IPS-11a (cell line): Measurements from ENCODE around the gene SPTB.

Source experiments
- H3K4me3 ChIP-seq: one replicate; pipeline ENCODE4 v1.5.1; 2013; ENCODE audit warnings: low read depth, low read length, control low read depth

SPTB gene

DNA sequence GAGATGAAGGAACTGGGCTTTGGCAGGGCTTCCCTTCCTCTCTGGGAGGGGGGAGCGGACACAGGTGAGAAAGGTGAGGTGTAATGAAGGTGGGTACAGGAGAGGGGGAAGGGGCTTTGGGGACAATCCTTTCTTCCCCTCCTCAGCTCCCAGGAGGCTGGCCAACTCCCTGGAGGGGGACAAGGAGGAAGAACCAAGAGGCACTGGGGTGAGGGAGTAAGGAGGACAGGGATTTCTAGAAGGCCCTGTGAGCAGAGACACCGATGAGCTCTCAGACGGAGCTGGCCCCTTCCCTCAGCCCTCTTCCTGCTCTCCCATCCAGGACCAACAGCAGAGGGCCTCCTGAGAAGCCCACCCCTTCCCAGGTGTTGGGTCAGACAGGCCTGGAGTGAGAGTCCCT is 122.1 kb downstream of the SPTB start:
- H3K4me3 ChIP-seq, result no peak overlapping the region

DNA sequence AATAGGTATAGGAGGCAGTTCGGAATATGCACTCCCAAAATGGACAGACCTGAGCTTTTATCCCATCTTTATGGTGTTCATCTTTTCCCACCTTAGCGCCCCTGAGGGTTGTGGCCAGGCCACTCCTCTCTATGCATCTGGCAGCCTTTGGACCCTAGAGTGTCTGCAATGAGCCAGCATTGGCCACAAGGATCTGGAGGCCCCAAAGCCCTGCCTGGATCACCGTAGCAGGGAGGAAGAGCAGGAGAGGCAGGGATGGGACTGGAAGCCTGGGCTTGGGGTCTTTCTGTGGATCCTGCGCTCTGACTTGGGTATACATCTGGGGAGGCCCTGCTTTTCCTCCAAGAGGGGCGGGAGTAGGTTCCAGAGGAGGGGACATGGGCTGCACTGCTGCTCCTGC is 123.0 kb downstream of the SPTB start:
- no peak overlapping the region for H3K4me3 ChIP-seq

GRCh38 chr14:64755781-64756221 is 123.9 kb downstream of the SPTB start:
- H3K4me3 ChIP-seq, result no peak overlapping the region

DNA sequence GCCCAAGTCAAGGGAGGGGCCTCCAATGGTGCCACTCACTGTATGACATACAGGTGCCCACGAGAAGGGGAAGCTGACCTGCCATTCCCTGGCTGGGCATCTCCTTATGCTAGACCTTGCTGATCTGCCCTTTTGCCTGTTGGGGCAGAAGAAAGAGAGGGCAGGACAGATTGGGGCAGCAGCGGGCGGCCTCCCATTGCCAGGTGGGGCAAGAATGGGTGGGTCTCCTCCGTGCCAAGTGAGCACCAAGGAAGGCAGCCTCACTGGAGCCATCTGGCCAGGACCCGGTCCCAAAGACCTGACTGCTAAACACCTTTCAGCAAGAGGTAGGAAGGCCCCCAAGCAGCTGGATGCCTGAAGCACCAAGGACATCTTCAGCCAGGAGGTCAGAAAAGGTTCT is 125.0 kb downstream of the SPTB start:
- H3K4me3 ChIP-seq, result no peak overlapping the region

GRCh38 chr14:64753999-64754398 is 125.7 kb downstream of the SPTB start:
- no peak overlapping the region for H3K4me3 ChIP-seq

- no peak overlapping the region for H3K4me3 ChIP-seq
Observed at GRCh38 chr14:64753374-64753773, 126.3 kb downstream of the SPTB start.

DNA sequence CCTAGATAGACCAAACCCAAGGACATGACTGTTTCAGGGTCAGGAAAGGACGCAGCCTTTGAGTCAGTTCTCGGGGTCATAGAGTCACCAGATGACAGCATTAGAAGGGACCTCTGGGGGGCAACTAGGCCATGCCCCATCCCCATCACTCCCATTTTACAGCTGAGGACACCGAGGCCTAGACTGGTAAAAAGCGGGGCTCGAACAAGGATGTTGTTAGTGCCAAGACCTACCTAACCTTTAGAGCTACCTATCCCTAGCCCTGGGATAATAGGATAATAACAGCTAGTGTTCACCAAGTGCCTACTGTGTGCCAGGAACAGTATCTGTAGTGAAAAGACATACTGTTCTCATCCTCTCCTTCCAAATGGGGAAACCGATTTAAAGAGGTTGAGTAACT is 126.8 kb downstream of the SPTB start:
- H3K4me3 ChIP-seq, result no peak overlapping the region

GRCh38 chr14:64748995-64749714 is 130.6 kb downstream of the SPTB start:
- no peak overlapping the region for H3K4me3 ChIP-seq

DNA sequence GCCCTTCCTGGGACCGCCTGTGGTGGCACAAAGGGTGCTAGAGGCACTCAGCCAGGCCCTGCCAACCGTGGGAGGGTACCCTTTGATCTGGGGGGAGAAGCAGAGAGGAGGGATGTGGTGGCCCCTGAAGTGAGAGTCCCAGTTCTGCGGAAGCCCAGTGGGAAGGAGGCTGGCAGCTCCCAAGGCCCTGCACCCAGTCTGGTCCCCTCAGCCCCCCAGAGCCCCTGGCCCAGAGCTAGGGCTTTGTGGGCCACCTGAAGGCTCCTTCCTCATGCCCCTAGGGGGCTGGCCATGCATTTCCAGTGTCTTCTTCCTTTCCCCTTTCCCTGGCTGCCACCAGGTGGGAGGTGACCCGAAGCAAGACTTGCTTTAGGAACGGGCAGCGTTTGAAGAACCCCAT is 131.2 kb downstream of the SPTB start:
- no peak overlapping the region for H3K4me3 ChIP-seq

DNA sequence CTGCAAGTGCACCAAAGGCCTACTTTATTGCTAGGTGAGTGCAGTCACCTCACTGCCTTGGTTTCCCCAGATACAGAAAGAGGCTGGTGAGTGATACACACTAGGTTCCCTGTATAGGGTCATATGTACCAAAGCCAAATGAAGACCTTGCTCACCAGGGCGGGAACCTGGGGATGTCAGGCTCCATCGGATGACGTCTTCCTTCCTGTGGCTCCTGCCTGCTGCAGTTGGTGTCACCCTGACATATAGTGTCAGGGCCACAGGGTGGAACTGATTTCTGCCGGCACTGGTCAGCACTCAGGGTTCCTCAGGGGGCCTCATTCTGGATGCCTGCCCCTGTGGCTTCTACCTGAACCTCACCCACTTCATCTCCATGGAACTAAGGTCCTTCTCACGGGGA is 132.4 kb downstream of the SPTB start:
- no peak overlapping the region for H3K4me3 ChIP-seq

- no peak overlapping the region for H3K4me3 ChIP-seq
Observed at GRCh38 chr14:64746298-64747250, 133.1 kb downstream of the SPTB start.

GRCh38 chr14:64745511-64746091 is 134.1 kb downstream of the SPTB start:
- no peak overlapping the region for H3K4me3 ChIP-seq

DNA sequence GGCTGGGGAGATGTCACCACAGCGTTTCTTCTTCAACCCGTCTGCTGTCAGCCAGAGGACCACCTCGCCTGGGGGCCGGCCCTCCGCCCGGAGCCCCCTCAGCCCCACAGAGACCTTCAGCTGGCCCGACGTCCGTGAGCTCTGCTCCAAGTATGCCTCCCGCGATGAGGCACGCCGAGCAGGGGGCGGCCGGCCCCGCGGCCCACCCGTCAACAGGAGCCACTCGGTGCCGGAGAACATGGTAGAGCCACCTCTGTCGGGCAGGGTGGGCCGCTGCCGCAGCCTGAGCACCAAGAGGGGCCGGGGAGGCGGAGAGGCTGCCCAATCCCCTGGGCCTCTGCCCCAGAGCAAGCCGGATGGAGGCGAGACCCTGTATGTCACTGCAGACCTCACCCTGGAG is 136.6 kb downstream of the SPTB start:
- no peak overlapping the region for H3K4me3 ChIP-seq

DNA sequence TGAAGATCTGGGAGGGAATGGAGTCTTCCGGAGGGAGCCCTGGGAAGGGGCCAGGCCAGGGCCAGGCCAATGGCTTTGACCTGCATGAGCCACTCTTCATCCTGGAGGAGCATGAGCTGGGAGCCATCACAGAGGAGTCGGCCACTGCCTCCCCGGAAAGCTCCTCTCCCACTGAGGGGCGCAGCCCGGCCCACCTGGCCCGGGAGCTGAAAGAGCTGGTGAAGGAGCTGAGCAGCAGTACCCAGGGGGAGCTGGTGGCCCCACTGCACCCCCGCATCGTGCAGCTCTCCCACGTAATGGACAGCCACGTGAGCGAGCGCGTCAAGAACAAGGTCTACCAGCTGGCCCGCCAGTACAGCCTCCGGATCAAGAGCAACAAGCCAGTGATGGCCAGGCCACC is 137.7 kb downstream of the SPTB start:
- no peak overlapping the region for H3K4me3 ChIP-seq

- no peak overlapping the region for H3K4me3 ChIP-seq
Observed at GRCh38 chr14:64741200-64741599, 138.5 kb downstream of the SPTB start.

GRCh38 chr14:64738281-64738804 is 141.4 kb downstream of the SPTB start:
- no peak overlapping the region for H3K4me3 ChIP-seq

DNA sequence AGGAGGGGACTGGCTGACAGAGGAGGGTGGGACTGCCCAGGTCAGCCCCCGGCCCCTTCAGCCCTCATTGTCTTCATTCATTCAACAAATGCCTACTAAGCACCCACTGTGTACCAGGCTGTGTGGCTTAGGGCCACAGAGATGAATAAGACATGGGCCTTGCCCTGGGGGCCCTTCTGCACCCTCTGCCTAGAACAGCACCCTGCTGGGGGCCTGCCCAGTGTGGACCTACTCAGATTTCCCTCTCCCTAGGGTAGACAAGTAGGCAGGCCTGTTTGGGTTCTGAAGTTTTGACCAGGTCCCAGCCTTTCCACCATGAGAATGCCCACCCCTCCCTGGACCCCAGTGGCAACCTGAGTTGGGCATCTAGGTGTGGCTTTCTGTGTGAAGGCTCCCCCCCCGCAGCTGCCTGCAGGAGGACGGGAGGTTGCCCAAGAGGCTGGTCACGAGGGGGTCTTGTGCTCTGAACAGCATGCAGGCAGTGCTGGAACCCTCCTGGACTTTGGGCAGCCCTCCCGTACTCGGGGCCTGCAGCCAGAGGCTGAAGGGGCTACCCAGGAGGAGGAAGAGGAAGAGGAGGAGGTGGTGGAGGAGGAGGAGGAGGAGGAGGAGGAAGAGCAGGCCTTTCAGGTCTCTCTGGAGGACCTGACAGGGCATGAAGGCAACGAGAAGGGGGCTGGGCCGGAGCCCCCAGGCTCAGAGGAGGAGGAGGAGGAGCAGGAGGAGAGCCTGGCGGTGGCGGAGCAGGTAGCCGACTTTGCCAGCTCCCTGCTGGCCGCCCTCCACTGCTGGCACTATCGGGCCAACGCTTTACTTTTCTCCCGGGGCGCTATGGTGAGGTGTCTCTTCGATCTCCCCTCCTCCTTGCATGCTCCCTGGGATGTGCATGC is 142.1 kb downstream of the SPTB start:
- H3K4me3 ChIP-seq, result no peak overlapping the region

GRCh38 chr14:64736271-64737169 is 143.2 kb downstream of the SPTB start:
- H3K4me3 ChIP-seq, result no peak overlapping the region

GRCh38 chr14:64734990-64735389 is 144.7 kb downstream of the SPTB start:
- H3K4me3 ChIP-seq, result no peak overlapping the region
